Urinary bladder (tissue), 4 donors: ENCODE results near the gene ELK1. TPM values are rescaled to one million over a fixed set of nuclear protein-coding genes. Genes with fewer than 3 reads are reported as not detected.

ENCODE experiments used
- DNase-seq: peaks from one replicate; pipeline ENCODE4 v3.0.0-alpha.2; 2015; ENCODE audit errors: extremely low spot score
- H3K27ac ChIP-seq: one replicate; pipeline ENCODE4 v1.5.1; 2013; ENCODE audit warnings: low read depth, mild to moderate bottlenecking, moderate library complexity
- H3K36me3 ChIP-seq: one replicate; pipeline ENCODE4 v1.6.1; 2013; ENCODE audit warnings: mild to moderate bottlenecking, moderate library complexity; ENCODE audit not compliant: insufficient read depth
- H3K4me1 ChIP-seq: one replicate; pipeline ENCODE4 v1.6.1; 2013; ENCODE audit warnings: mild to moderate bottlenecking, moderate library complexity; ENCODE audit not compliant: insufficient read depth
- H3K4me3 ChIP-seq: one replicate; pipeline ENCODE4 v1.5.1; 2013; ENCODE audit warnings: low read depth, low read length
- WGBS: extraction: QIAGEN DNeasy Blood & Tissue Kit; methylation state at CpG from one replicate; pipeline ENCODE4 v1.1.7; 2013; 5-methylcytosine and 5-hydroxymethylcytosine counted together
- polyA plus RNA-seq: library from polyadenylated mRNA; stranded (reverse); fragments of 200-250 nt; gene quantifications from one replicate; pipeline ENCODE4 v1.2.3, GENCODE V29; 2013
- total RNA-seq: library from RNA; depleted of rRNA; stranded (reverse); fragments of >200 nt; gene quantifications from one replicate; pipeline ENCODE4 v1.2.3, GENCODE V29; 2014
- donor health status: healthy with polysubstance abuse.
- donor health status: healthy.

Gene ELK1
- total and polyA plus RNA-seq, 2 donors = 8.6 to 30.2 TPM

- H3K36me3 ChIP-seq = no peaks in the 10 kb centered on the region
- DNase-seq = peak; percentile 85
- H3K27ac ChIP-seq = peak within 1 kb of the TSS; percentile 93
- no peaks in the 10 kb centered on the region for H3K4me1 ChIP-seq
- H3K4me3 ChIP-seq = peak within 1 kb of the TSS; percentile 45
- under 1% methylated on average over 54 of the region's 54 CpGs for WGBS
Observed at GRCh38 chrX:47658684-47659420, 8.5 kb upstream of the ELK1 start, which contains the start of gene UXT. Gene UXT (minus strand): TSS chrX:47659180. CDS start chrX:47658927, 253 bp downstream.

DNA sequence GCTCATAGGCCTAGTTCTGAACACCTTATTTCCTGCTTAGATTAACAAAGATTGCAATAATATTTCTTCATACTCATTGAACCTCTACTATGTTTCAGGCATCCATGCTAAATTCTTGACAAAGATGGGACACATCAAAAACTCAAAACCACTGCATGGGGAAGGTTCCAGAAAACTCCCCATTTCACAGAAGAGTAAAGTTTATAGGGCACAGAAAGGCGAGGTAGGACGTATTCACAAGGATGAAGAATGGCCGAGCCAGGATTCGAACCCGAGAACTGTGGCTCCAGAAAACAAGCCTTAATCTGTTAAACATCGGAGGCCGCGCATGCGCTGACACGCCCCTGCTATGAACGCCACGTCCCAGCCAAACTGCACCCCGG, 7.9 kb upstream of the ELK1 start:
- H3K27ac ChIP-seq = peak overlapping the region; percentile 93
- H3K4me1 ChIP-seq = no peaks in the 10 kb centered on the region
- H3K36me3 ChIP-seq = peaks cover 2% of the 10 kb centered on the region
- 1% methylated on average over 13 of the region's 13 CpGs for WGBS
- peak overlapping the region; percentile 45 for H3K4me3 ChIP-seq
- no peak for DNase-seq

DNA sequence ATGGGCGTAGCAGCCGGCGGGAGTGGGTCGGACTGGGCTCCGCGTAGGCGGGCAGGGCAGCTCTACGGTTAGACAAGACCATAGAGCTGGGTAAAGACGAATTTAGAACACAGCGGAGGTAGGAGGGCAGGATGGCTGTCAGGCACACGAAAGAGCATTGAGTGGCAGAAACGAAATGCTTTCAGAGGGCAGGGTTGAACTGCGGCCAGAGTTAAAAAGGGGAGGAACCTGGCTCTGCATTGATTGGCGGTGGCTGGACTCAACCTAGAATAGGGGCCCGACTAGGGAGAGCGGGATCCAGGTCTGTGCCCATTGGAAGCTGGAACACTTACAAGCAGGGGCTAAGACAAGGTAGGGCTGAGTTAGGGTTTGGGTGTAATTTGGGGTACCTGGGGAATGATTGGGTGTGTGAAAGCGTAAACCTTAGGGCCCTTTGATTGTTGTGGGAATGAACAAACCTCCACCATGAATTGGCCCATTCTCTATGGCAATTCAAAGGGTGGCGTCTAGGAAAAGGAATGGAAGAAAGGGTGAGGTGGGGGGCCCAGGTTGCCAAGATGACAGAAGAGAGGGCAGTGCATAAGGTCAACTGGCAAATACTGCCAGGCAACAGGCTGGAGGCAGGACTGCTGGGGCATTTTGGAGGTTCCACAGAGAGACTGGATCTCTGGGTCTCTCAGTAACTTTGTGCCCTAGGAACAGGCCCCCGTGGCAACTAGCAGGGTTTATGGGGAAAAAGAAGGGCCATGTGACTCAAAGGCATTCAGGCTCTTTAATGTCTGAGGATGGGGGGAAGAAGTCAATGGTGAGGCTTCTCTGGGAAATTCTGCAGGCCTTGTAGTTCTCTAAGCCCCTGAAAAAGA, 911 bp upstream of the ELK1 start:
- DNase-seq = no peak
- 13% methylated on average over 19 of the region's 19 CpGs for WGBS
- Histone ChIP-seq H3K4me1 (no peaks in the 10 kb centered on the region), H3K4me3 (peak overlapping the region; percentile 24), H3K36me3 (peaks cover 2% of the 10 kb centered on the region), H3K27ac (no peak overlapping the region)

- DNase-seq = no peak
- peaks cover 2% of the 10 kb centered on the region for H3K36me3 ChIP-seq
- H3K4me1 ChIP-seq = no peaks in the 10 kb centered on the region
- H3K27ac ChIP-seq = no peak overlapping the region
- H3K4me3 ChIP-seq = peak overlapping the region; percentile 58
- WGBS = 0% methylated on average over 11 of the region's 11 CpGs
Observed at GRCh38 chrX:47649781-47650163, 591 bp downstream of the ELK1 start.

DNA sequence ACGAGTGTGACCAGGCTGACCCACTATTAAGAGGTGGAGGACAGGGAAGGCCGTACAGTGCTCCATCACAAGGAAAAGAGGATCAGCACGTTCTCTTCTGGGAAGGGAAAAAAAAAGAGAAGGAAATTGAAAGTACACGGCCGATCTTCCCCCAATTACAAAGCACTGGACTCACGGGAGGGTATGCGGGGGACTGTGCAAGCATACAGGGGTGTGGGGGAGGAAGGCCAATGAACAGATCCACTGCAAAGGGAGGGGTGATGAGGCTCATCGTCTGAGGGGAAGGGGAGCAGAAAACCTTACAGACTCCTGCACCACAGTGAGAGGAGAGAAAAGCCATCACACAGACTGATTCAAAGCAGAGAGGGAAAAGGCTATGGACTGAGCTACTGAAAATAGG, 1.1 kb downstream of the ELK1 start:
- Histone ChIP-seq H3K4me3 (peak overlapping the region; percentile 58), H3K36me3 (peaks cover 2% of the 10 kb centered on the region), H3K27ac (no peak overlapping the region), H3K4me1 (no peaks in the 10 kb centered on the region)
- WGBS = 22% methylated on average over 8 of the region's 8 CpGs
- no peak for DNase-seq

GRCh38 chrX:47648376-47648775, 2.0 kb downstream of the ELK1 start:
- Histone ChIP-seq H3K36me3 (no peaks in the 10 kb centered on the region), H3K4me3 (no peak overlapping the region), H3K27ac (no peak overlapping the region), H3K4me1 (no peaks in the 10 kb centered on the region)
- DNase-seq = no peak
- WGBS = 87% methylated on average over 2 of the region's 2 CpGs

GRCh38 chrX:47646636-47647035, 3.7 kb downstream of the ELK1 start:
- Histone ChIP-seq H3K4me1 (no peaks in the 10 kb centered on the region), H3K4me3 (no peak overlapping the region), H3K27ac (no peak overlapping the region), H3K36me3 (no peaks in the 10 kb centered on the region)
- WGBS = 75% methylated on average over 6 of the region's 6 CpGs
- no peak for DNase-seq

DNA sequence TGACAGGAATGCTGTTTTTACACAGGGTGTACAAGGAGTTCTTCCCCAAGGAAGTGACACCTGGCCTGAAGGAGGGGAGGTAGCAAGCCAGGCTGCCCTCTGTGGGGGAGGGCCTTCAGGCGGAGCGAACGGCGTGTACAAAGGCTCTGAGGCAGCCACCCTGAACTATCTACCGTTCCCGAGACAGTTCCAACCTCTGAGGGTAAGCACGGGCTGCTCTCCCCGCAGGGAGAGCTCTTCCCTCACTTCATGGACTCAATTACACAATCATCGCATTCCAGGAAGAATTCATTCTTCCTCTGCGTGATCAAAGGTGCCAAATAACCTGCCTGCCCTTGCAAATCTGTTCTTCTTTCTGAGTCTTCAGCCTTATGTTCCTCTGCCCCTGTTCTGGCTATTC, 4.8 kb downstream of the ELK1 start:
- no peak overlapping the region for H3K27ac ChIP-seq
- H3K4me3 ChIP-seq = no peak overlapping the region
- no peak for DNase-seq
- H3K36me3 ChIP-seq = no peaks in the 10 kb centered on the region
- 76% methylated on average over 10 of the region's 10 CpGs for WGBS
- no peaks in the 10 kb centered on the region for H3K4me1 ChIP-seq

- WGBS = 56% methylated on average over 12 of the region's 12 CpGs
- no peaks in the 10 kb centered on the region for H3K36me3 ChIP-seq
- H3K4me3 ChIP-seq = no peak overlapping the region
- DNase-seq = no peak
- no peaks in the 10 kb centered on the region for H3K4me1 ChIP-seq
- H3K27ac ChIP-seq = no peak overlapping the region
Observed at GRCh38 chrX:47644557-47645091, 5.7 kb downstream of the ELK1 start.

DNA sequence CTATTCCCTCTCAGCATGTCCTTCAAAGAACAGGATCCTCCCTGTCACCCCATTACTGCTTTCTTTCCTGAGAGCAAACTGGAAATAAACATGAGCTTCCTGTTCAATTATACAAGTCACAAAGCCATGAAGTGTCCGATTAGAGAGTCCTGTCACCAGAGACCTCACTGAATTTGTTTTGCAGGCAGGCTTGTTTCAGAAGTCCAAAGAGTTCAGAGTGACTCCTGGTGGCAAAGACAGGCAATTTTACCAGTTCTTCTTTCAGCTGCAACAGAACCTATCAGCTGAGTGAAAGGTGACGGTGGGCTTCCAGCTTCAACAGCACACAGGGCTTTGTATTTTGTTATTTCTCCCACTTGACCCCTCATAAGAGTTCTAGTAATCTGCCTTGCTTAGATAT, 6.4 kb downstream of the ELK1 start:
- Histone ChIP-seq H3K36me3 (no peaks in the 10 kb centered on the region), H3K27ac (no peak overlapping the region), H3K4me1 (no peaks in the 10 kb centered on the region), H3K4me3 (no peak overlapping the region)
- DNase-seq = no peak
- 15% methylated on average over 2 of the region's 2 CpGs for WGBS

- no peak overlapping the region for H3K27ac ChIP-seq
- 92% methylated on average over 14 of the region's 14 CpGs for WGBS
- H3K4me3 ChIP-seq = no peak overlapping the region
- H3K4me1 ChIP-seq = no peaks in the 10 kb centered on the region
- no peaks in the 10 kb centered on the region for H3K36me3 ChIP-seq
- no peak for DNase-seq
Observed at GRCh38 chrX:47638816-47639215, 11.5 kb downstream of the ELK1 start.

DNA sequence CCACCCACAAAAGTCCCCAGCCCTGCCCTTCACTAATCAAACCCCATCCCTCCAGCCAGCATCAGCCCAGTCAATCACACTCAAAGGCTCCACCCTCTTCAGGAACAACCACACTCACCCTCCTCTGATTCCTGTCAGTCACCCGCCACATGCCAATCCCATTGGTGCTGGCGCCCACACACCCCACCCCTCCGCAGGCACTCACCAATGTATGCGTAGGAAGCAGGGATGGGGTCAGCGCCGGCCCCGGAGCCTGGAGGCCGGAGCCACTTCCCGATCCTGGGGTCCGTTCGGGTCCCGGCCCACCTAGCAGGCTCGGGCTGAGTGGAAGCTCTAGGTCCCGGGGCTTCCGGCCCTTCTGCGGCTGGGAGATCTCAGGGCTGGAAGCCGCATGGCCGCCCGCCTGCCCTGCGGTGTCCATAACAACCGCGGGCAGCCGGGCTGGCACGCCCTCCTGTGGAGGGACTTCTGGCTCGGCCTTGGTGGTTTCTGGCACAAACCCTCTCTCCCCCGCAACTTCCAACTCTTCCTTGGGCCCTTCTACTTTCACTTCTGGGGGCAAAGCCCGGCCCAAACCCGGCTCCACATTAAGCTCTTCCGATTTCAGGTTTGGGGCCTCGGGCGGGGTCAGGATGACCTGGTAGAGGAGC, 12.7 kb downstream of the ELK1 start:
- Histone ChIP-seq H3K4me1 (no peaks in the 10 kb centered on the region), H3K36me3 (no peaks in the 10 kb centered on the region), H3K4me3 (no peak overlapping the region), H3K27ac (no peak overlapping the region)
- WGBS = 55% methylated on average over 31 of the region's 31 CpGs
- DNase-seq = no peak

GRCh38 chrX:47634871-47635575, 15.3 kb downstream of the ELK1 start:
- 86% methylated on average over 16 of the region's 16 CpGs for WGBS
- no peaks in the 10 kb centered on the region for H3K4me1 ChIP-seq
- H3K36me3 ChIP-seq = no peaks in the 10 kb centered on the region
- no peak overlapping the region for H3K27ac ChIP-seq
- H3K4me3 ChIP-seq = no peak overlapping the region
- DNase-seq = no peak
